ENCODE results near the gene C2orf78. TPM values are rescaled to one million over a fixed set of nuclear protein-coding genes. Genes with fewer than 3 reads are reported as not detected.

Gene C2orf78
- total and polyA plus RNA-seq, 9 of the 15 experiments (the other 6 are each of a cell fraction or from before 2014, with no cell fraction given) = 0.04 to 0.28 (median 0.20) TPM

- H4K20me1 ChIP-seq (replicated peaks; ENCODE audit: control insufficient read depth, insufficient read depth, low read length) = no peaks in the 10 kb centered on the region
- peaks cover 2 to 8% of the 10 kb centered on the region in 2 experiments; a peak in 2 of 5 replicates for H3K4me1 ChIP-seq (replicated peaks in 1 of 2; ENCODE audit: control insufficient read depth in 2 of 2, insufficient read depth in 2 of 2, low read length in 2 of 2)
- H3K36me3 ChIP-seq (ENCODE audit: control insufficient read depth, insufficient read depth, low read length) = peaks cover 51% of the 10 kb centered on the region; the same call in 2 of the 3 replicates
- H2AFZ ChIP-seq (ENCODE audit: low read depth, low read length) = no peak overlapping the region
- peaks cover 4% of the 10 kb centered on the region; the same call in 1 of the 3 replicates for H3K79me2 ChIP-seq (ENCODE audit: control insufficient read depth, insufficient read depth, low read length)
- H3K27ac ChIP-seq (ENCODE audit: extremely low read depth, low read depth, low read length) = no peak overlapping the region
- 35% methylated on average over 4 of the region's 4 CpGs for WGBS (ENCODE audit: insufficient coverage, low coverage, missing lambda C conversion rate)
- no peaks in the 10 kb centered on the region for H3K27me3 ChIP-seq (ENCODE audit: control insufficient read depth in 2 of 2, insufficient read depth in 2 of 2, low read length in 2 of 2)
- H3K9me3 ChIP-seq (replicated peaks; ENCODE audit: control insufficient read depth, insufficient read depth, low read depth, low read length) = no peaks in the 10 kb centered on the region
- CTCF ChIA-PET (ENCODE audit: low intra/inter-chr PET ratio) = no interaction called here
- intact Hi-C loops (cut with micrococcal nuclease) (no loop called here), in situ Hi-C loops (cut with MboI) (no loop called here)
- FAIRE-seq (no peak), DNase-seq (ENCODE audit: extremely low read depth in 1 of 4, low spot score in 3 of 4) (no peak), ATAC-seq (no peak)
- H3K9ac ChIP-seq (ENCODE audit: insufficient read depth in 1 of 2, low read depth in 2 of 2, low read length in 2 of 2) = no peak overlapping the region
- no peak overlapping the region for H3K4me2 ChIP-seq (ENCODE audit: insufficient read depth, low read length)
- POLR2A ChIA-PET = interaction anchor here (0.6 to 1.6 kb wide), 2 partner anchors 10 to 233 kb away, joined by 3 read pairs; no protein-coding TSS in a partner anchor
- no peak overlapping the region for H3K4me3 ChIP-seq
- BruUV-seq (replicated peaks) = no TSS peak
- no peaks in the 10 kb centered on the region for H3K9me1 ChIP-seq (ENCODE audit: control insufficient read depth, insufficient read depth, low read length)
- TF ChIP-seq ZC3H11A (IDR thresholded peaks at IDR 0.05; ENCODE audit: low read depth, low read length) = no peak
- TF ChIP-seq SPI1 (IDR thresholded peaks at IDR 0.05; ENCODE audit: borderline replicate concordance, low read depth, low read length) = peak; percentile 21; the same call in 1 of the 2 replicates
- no peak for TF ChIP-seq GTF3C2 (IDR thresholded peaks at IDR 0.05; ENCODE audit: borderline replicate concordance, extremely low read depth, insufficient read length)
- no peak for TF ChIP-seq MLLT1 (IDR thresholded peaks at IDR 0.05)
- TF ChIP-seq IRF1 (CRISPR knock-in tag; IDR thresholded peaks at IDR 0.05; ENCODE audit: borderline replicate concordance) = no peak
- no peak for TF ChIP-seq STAT6 (CRISPR knock-in tag; IDR thresholded peaks at IDR 0.05)
- TF ChIP-seq HMGN3 (IDR thresholded peaks at IDR 0.05; ENCODE audit: borderline replicate concordance, extremely low read depth, insufficient read length, low read depth, low read length) = no peak
- no peak for TF ChIP-seq TRIM25 (IDR thresholded peaks at IDR 0.05; ENCODE audit: borderline replicate concordance)
Observed at GRCh38 chr2:73837847-73838585, 54.0 kb downstream of the C2orf78 start.
